Sigmoid colon (tissue), 7 donors: ENCODE measurements around the gene TNFAIP8. TPM values are rescaled to one million over a fixed set of nuclear protein-coding genes. Genes with fewer than 3 reads are reported as not detected.
A peak's percentile ranks its signal among the peaks of the same experiment; 100 is the strongest.
"Not testable (repeated sequence)": the region's sequence is repeated elsewhere in the genome, so short reads cannot be mapped to it uniquely, and the experiment has no call there.

Experiments
- DNase-seq: peaks from one replicate; pipeline ENCODE4 v3.0.0-alpha.2; 2019
- H3K27ac ChIP-seq, 4 donors: fragments of 200-600 bp; sonication (generic); one replicate each; pipeline ENCODE4 v1.5.1; 2016 to 2019; ENCODE audit warnings: mild to moderate bottlenecking in 1 of 4
- H3K27me3 ChIP-seq, 3 donors: fragments of 200-600 bp; sonication (generic); one replicate each; pipeline ENCODE4 v1.5.1; 2019; ENCODE audit warnings: mild to moderate bottlenecking in 1 of 3
- H3K36me3 ChIP-seq, 4 donors: fragments of 200-600 bp; sonication (generic); one replicate each; pipeline ENCODE4 v1.5.1; 2016 to 2019
- H3K4me1 ChIP-seq, 4 donors: fragments of 200-600 bp; sonication (generic); one replicate each; pipeline ENCODE4 v1.5.1; 2017 to 2019
- H3K4me3 ChIP-seq, 4 donors: fragments of 200-600 bp; sonication (generic); one replicate each; pipeline ENCODE4 v1.5.1; 2017 to 2019; ENCODE audit warnings: mild to moderate bottlenecking in 2 of 4, moderate library complexity in 1 of 4
- H3K9me3 ChIP-seq, 4 donors: fragments of 200-600 bp in 3 of 4; sonication (generic) in 3 of 4; one replicate each; pipeline versions ENCODE4 v1.5.1 to v1.6.1; 2013 to 2019
- EP300 ChIP-seq, 4 donors: sonication (generic); formaldehyde crosslinking; IDR thresholded peaks; one replicate each; pipeline ENCODE4 v1.6.1; 2017; ENCODE audit warnings: antibody characterized with exemption in 4 of 4
- POLR2A ChIP-seq, 2 donors: fragments of 450-650 bp; IDR thresholded peaks; one replicate each; pipeline ENCODE4 v1.6.1; 2016; ENCODE audit warnings: antibody characterized with exemption in 2 of 2, mild to moderate bottlenecking in 2 of 2, moderate library complexity in 2 of 2
- POLR2AphosphoS5 ChIP-seq, 4 donors: sonication (generic); formaldehyde crosslinking; IDR thresholded peaks; one replicate each; pipeline ENCODE4 v1.6.1; 2017; ENCODE audit warnings: antibody characterized with exemption in 4 of 4
- WGBS, 2 donors: extraction: QIAGEN DNeasy Blood & Tissue Kit; methylation state at CpG; one replicate each; pipeline ENCODE4 v1.1.7; 2013; 5-methylcytosine and 5-hydroxymethylcytosine counted together
- intact Hi-C: fragments of 100-400 bp; cut with DNase I; formaldehyde crosslinking; loops from one replicate; pipeline ENCODE4 v1.15.1; 2023
- polyA plus RNA-seq, 3 donors: library from polyadenylated mRNA; stranded (reverse); fragments of 200-250 nt; gene quantifications; one replicate each; pipeline ENCODE4 v1.2.3, GENCODE V29; 2013
- total RNA-seq, 4 donors: library from RNA; depleted of rRNA; stranded (reverse); fragments of >200 nt; gene quantifications; one replicate each; pipeline ENCODE4 v1.1.0, GENCODE V29; 2016
- TF ChIP-seq, protein P1 (sequence below), 4 experiments: fragments of 450-650 bp in 3 of 4; fragments of 200-600 bp in 1 of 4; IDR thresholded peaks; one replicate each; pipeline ENCODE4 v1.5.1; 2016 to 2019; ENCODE audit warnings: antibody characterized with exemption in 4 of 4, mild to moderate bottlenecking in 3 of 4, moderate library complexity in 2 of 4
- donor health status: healthy with polysubstance abuse.
- donor health status: Bipolar disorder and iron deficiency.
- donor health status: healthy.

Gene TNFAIP8
- total and polyA plus RNA-seq, 7 donors, result 6.9 to 55.8 (median 14.8) TPM

DNA sequence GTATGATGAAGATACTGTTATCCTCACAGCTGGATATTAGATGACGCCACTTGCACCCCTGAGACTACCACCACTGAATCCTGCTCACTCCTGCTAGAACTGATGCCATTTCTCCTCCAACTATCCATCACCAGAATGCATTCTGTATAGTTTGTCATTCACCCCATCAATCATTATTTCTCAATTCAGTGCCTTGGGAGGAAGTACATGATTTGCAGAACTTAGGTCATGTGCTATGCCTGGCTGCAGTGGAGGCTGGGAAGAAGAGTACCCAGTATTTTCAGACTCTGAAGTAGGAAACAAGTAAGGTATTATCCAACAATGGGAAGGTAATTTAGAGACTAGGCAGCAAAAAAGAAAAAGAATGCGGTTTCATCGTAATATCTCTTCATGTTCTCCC is 70.2 kb downstream of the TNFAIP8 start:
- no peak for DNase-seq
- H3K4me3 ChIP-seq, result no peak overlapping the region
- intact Hi-C loops, result no loop called here
- H3K9me3 ChIP-seq, result no peaks in the 10 kb centered on the region
- H3K36me3 ChIP-seq, result no peaks in the 10 kb centered on the region
- TF ChIP-seq POLR2A (IDR thresholded peaks at IDR 0.05) (no peak), POLR2AphosphoS5 (IDR thresholded peaks at IDR 0.05) (no peak), EP300 (IDR thresholded peaks at IDR 0.05) (no peak)
- TF ChIP-seq, protein P1, sequence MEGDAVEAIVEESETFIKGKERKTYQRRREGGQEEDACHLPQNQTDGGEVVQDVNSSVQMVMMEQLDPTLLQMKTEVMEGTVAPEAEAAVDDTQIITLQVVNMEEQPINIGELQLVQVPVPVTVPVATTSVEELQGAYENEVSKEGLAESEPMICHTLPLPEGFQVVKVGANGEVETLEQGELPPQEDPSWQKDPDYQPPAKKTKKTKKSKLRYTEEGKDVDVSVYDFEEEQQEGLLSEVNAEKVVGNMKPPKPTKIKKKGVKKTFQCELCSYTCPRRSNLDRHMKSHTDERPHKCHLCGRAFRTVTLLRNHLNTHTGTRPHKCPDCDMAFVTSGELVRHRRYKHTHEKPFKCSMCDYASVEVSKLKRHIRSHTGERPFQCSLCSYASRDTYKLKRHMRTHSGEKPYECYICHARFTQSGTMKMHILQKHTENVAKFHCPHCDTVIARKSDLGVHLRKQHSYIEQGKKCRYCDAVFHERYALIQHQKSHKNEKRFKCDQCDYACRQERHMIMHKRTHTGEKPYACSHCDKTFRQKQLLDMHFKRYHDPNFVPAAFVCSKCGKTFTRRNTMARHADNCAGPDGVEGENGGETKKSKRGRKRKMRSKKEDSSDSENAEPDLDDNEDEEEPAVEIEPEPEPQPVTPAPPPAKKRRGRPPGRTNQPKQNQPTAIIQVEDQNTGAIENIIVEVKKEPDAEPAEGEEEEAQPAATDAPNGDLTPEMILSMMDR (IDR thresholded peaks at IDR 0.05), result no peak
- no peak overlapping the region for H3K27ac ChIP-seq
- WGBS, 2 donors, result 95 to 99% methylated on average over 3 of the region's 3 CpGs
- H3K4me1 ChIP-seq, result peaks cover 0 to 20% (median 9%) of the 10 kb centered on the region in 4 donors
- no peaks in the 10 kb centered on the region for H3K27me3 ChIP-seq

DNA sequence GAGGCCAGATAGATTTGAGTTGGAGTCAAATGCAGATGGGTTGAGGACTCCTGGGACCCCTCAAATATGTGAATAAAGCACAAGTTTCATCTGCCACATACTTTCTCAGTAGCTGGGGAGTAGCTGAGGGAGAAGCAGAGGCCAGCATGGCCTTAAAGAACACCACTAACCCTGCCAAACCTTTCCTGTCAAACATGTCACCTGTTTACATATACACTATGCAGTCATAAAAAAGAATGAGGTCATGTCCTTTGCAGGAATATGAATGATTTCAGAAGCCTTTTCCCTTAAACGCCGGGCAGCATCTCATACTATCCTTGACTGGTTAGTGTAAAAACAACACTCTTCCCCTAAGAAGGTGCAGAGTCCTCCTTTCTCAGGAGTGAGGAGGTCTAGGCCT is 71.2 kb downstream of the TNFAIP8 start:
- intact Hi-C loops, result no loop called here
- peaks cover 0 to 20% (median 9%) of the 10 kb centered on the region in 4 donors for H3K4me1 ChIP-seq
- no peaks in the 10 kb centered on the region for H3K36me3 ChIP-seq
- no peak overlapping the region for H3K4me3 ChIP-seq
- no peak for DNase-seq
- no peaks in the 10 kb centered on the region for H3K27me3 ChIP-seq
- H3K9me3 ChIP-seq, result no peaks in the 10 kb centered on the region
- TF ChIP-seq, protein P1 (IDR thresholded peaks at IDR 0.05), result no peak
- TF ChIP-seq EP300 (IDR thresholded peaks at IDR 0.05), result peak in 3 of 4 donors; percentile 27 to 67 (median 48)
- TF ChIP-seq POLR2AphosphoS5 (IDR thresholded peaks at IDR 0.05), result peak; percentile 37 to 84 (median 80)
- TF ChIP-seq POLR2A (IDR thresholded peaks at IDR 0.05), result no peak
- 24 to 53% methylated on average over 2 of the region's 2 CpGs for WGBS, 2 donors
- H3K27ac ChIP-seq, result peak overlapping the region in 2 of 4 donors; percentile 11 to 35

DNA sequence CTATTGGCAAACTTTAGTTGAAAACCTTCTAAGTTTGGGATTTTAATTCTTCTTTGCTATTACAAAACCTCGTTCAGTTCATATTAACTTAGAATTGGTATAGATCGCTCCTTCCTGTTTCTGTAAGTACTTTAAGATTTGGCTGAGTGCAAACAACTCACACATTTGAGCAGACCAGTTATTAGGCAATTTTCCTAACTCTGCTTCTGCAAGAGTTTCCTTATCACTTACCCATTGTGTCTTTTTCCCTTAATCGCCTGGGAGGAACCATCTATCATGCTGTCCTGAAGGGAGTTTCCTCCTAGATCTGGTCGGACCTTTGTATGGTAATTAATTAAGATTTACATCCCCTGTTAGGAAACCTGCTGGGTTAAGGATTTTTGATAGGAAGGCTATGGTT is 71.8 kb downstream of the TNFAIP8 start:
- H3K36me3 ChIP-seq, H3K9me3 ChIP-seq, H3K27me3 ChIP-seq, DNase-seq, intact Hi-C loops, H3K4me3 ChIP-seq: not testable (repeated sequence)
- H3K4me1 ChIP-seq, result peaks cover 0 to 20% (median 9%) of the 10 kb centered on the region in 4 donors
- 52 to 64% methylated on average over 4 of the region's 4 CpGs for WGBS, 2 donors
- H3K27ac ChIP-seq, result peak overlapping the region in 1 of 4 donors; percentile 35

DNA sequence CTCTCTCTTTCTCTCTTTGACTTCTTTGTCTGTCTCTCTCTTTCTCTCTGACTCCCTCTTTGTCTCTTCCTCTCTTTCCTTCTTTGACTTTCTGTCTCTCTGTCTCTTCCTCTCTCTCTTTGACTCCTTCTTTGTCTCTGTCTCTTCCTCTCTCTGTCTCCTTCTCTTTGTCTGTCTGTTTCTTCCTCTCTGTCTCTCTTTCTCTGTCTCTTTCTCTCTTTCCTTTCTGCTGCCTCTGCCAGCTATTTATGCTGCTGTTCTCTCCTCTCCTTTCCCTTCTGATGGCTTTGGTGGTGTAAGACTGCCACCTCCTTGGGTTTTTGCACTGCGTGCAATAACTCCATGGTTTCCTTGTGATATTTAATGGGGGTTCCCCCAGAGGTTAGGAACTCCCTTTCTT is 72.3 kb downstream of the TNFAIP8 start:
- DNase-seq, H3K4me3 ChIP-seq, intact Hi-C loops, H3K27ac ChIP-seq, H3K9me3 ChIP-seq, H3K36me3 ChIP-seq, H3K27me3 ChIP-seq: not testable (repeated sequence)
- 82 to 88% methylated on average over 1 of the region's 1 CpG for WGBS, 2 donors
- peaks cover 0 to 20% (median 8%) of the 10 kb centered on the region in 4 donors for H3K4me1 ChIP-seq

DNA sequence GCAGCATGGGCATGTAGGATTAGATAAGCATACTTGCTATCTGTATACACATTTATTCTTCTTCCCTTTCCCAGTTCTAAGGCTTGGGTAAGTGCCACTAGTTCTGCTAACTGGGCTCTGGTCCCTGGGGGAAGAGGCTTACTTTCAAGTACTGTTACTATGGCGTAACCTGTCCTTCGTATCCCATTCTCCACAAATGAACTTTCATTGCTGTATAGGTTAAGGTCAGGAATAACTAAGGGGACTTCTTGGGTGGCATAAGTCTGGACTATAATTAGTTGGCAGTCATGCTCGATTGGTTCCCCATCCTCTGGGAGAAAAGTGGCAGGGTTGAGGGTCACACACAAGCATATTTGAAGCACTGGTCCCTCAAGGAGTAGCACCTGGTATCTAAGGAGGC is 72.8 kb downstream of the TNFAIP8 start:
- DNase-seq, H3K9me3 ChIP-seq, intact Hi-C loops, H3K4me3 ChIP-seq, H3K36me3 ChIP-seq, H3K27me3 ChIP-seq, H3K27ac ChIP-seq: not testable (repeated sequence)
- 71 to 86% methylated on average over 3 of the region's 3 CpGs for WGBS, 2 donors
- H3K4me1 ChIP-seq, result peaks cover 0 to 20% (median 8%) of the 10 kb centered on the region in 4 donors

DNA sequence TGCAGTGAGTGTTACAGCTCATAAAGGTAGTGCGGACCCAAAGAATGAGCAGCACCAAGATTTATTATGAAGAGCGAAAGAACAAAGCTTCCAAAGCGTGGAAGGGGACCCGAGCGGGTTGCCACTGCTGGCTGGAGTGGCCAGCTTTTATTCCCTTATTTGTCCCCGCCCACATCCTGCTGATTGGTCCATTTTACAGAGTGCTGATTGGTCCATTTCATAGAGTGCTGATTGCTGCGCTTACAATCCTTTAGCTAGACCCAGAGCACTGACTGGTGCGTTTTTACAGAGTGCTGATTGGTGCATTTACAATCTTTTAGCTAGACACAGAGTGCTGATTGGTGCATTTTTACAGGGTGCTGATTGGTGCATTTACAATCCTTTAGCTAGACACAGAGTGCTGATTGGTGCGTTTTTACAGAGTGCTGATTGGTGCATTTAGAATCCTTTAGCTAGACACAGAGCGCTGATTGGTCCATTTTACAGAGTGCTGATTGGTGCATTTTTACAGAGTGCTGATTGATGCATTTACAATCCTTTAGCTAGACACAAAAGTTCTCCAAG is 76.9 kb downstream of the TNFAIP8 start:
- 91 to 92% methylated on average over 10 of the region's 10 CpGs for WGBS, 2 donors
- H3K9me3 ChIP-seq, intact Hi-C loops, H3K4me1 ChIP-seq, H3K27ac ChIP-seq, H3K36me3 ChIP-seq, DNase-seq, H3K4me3 ChIP-seq, H3K27me3 ChIP-seq: not testable (repeated sequence)

DNA sequence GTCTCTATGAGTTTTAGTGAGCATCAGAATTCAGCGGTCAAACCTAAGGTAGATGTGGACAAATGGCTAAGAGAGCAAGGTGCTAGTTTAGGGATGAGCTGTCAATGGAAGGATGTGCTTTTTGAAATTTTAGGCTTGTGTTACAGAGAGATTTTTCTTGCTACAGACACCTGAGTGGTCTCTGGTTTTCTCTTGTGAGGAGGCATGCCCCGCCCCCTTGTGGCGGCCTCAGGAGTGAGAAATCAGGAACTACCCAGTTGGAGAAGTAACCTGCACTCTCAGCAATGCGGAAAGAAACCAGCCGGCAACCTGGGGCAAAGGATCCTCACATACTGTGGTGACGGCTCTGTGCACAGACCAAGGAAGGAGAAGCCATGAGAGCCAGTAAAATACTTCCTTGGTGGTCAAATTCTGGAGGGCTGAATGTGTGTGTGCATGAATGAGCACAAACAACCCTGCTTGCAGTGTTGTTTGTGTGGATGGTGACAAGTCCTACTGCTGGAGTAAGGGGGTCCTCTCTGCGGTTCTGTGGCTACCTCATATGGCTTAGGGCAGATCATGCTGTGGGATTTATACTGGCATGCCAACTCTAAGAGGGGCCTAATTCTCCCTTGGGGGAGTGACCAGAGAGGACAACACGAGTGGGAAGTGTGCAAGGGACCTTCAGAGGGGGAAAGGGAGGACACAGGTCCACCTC is 79.8 kb downstream of the TNFAIP8 start:
- Histone ChIP-seq H3K4me3 (no peak overlapping the region), H3K27ac (no peak overlapping the region), H3K27me3 (peaks cover 0 to 4% (median 0%) of the 10 kb centered on the region in 3 donors), H3K36me3 (no peaks in the 10 kb centered on the region), H3K9me3 (no peaks in the 10 kb centered on the region), H3K4me1 (no peaks in the 10 kb centered on the region)
- intact Hi-C loops, result no loop called here
- WGBS, 2 donors, result 45 to 72% methylated on average over 8 of the region's 8 CpGs
- no peak for TF ChIP-seq POLR2AphosphoS5 (IDR thresholded peaks at IDR 0.05)
- TF ChIP-seq EP300 (IDR thresholded peaks at IDR 0.05), result no peak
- TF ChIP-seq, protein P1 (IDR thresholded peaks at IDR 0.05), result peak in 1 of 4 experiments; percentile 21
- TF ChIP-seq POLR2A (IDR thresholded peaks at IDR 0.05), result no peak
- peak; percentile 76 for DNase-seq

DNA sequence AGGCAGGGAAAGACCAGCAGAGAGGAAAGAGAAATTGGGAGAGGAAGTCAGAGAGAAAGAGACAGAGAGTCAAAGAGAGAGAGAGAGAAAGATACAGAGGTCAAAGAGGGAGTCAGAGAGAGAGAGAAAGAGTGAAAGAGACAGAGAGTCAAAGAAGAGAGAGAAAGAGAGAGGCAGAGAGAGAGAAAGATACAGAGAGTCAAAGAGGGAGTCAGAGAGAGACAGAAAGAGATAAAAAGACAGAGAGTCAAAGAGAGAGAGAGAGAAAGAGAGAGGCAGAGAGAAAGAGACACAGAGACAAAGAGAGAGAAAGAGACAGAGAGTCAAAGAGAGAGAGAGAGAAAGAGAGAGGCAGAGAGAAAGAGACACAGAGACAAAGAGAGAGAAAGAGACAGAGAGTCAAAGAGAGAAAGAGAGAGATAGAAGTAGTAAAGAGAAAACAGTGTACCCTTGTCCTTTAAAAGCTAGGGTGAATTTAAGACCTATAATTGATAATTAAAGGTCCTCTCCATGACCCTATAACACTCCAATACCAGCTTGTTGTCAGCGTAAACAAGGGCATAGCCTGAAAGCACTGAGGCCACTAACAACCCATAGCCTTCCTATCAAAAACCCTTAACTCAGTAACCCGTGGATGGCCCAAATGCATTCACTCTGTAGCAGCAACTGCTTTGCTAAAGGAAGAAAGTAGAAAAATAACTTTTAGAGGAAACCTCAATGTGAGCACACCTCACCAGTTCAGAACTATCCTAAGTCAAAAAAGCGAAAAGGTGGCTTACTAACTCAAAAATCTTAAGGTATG is 82.2 kb downstream of the TNFAIP8 start:
- DNase-seq, H3K27ac ChIP-seq, H3K36me3 ChIP-seq, H3K27me3 ChIP-seq, intact Hi-C loops, H3K4me1 ChIP-seq, H3K9me3 ChIP-seq, H3K4me3 ChIP-seq: not testable (repeated sequence)
- 72 to 84% methylated on average over 3 of the region's 3 CpGs for WGBS, 2 donors

DNA sequence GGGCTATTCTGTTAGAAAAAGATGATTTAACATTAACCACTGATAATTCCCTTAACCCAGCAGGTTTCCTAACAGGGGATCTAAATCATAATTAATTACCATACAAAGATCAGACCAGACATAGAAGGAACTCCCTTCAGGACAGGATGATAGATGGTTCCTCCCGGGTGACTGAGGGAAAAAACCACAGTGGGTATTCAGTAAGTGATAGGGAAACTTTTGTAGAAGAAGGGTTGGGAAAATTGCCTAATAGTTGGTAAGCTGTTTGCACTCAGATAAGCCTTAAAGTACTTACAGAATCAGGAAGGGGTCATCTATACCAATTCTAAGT is 82.7 kb downstream of the TNFAIP8 start:
- DNase-seq, H3K4me1 ChIP-seq, intact Hi-C loops, H3K27ac ChIP-seq, H3K9me3 ChIP-seq, H3K4me3 ChIP-seq, H3K36me3 ChIP-seq, H3K27me3 ChIP-seq: not testable (repeated sequence)
- WGBS, 2 donors, result 29 to 35% methylated on average over 1 of the region's 1 CpG
